RWPE2 (cell line): ENCODE results near the gene SAMD14.

ENCODE experiments used
- ATAC-seq: fragments of 200-7000 bp; cut with Tn5 transposase; 3 replicates; pipeline ENCODE4 v1.9.1; 2021; ENCODE audit warnings: low read depth
- DNase-seq: peaks from one replicate; pipeline ENCODE4 v3.0.0-alpha.2; 2020; ENCODE audit warnings: low spot score
- H3K27ac ChIP-seq: fragments of 450-650 bp; 2 replicates; pipeline ENCODE4 v1.5.1; 2017; ENCODE audit warnings: mild to moderate bottlenecking; ENCODE audit not compliant: poor library complexity, severe bottlenecking
- H3K27me3 ChIP-seq: fragments of 250-450 bp; sonication (Bioruptor Pico); 2 replicates; pipeline ENCODE4 v1.5.1; 2021; ENCODE audit warnings: mild to moderate bottlenecking, moderate library complexity; ENCODE audit not compliant: insufficient read depth, poor library complexity, severe bottlenecking
- H3K36me3 ChIP-seq: fragments of 250-450 bp; sonication (Bioruptor Pico); 2 replicates; pipeline ENCODE4 v1.5.1; 2020; ENCODE audit warnings: low read depth, mild to moderate bottlenecking, moderate library complexity
- H3K4me1 ChIP-seq: fragments of 250-450 bp; sonication (Bioruptor Pico); 2 replicates; pipeline ENCODE4 v1.5.1; 2021; ENCODE audit warnings: mild to moderate bottlenecking, moderate library complexity; ENCODE audit not compliant: insufficient read depth, poor library complexity, severe bottlenecking
- H3K4me3 ChIP-seq: fragments of 250-450 bp; sonication (Bioruptor Pico); 2 replicates; pipeline ENCODE4 v1.5.1; 2021; ENCODE audit warnings: mild to moderate bottlenecking, moderate library complexity; ENCODE audit not compliant: severe bottlenecking
- H3K9me3 ChIP-seq: fragments of 250-450 bp; sonication (Bioruptor Pico); 2 replicates; pipeline ENCODE4 v1.5.1; 2021; ENCODE audit warnings: mild to moderate bottlenecking, moderate library complexity; ENCODE audit not compliant: severe bottlenecking
- CTCF ChIP-seq: fragments of 450-650 bp; IDR thresholded peaks from one replicate; pipeline ENCODE4 v1.5.1; 2017; ENCODE audit warnings: mild to moderate bottlenecking, moderate library complexity; ENCODE audit not compliant: poor library complexity, severe bottlenecking

Gene SAMD14

GRCh38 chr17:50075446-50076032 is 54.4 kb downstream of the SAMD14 start:
- H3K9me3 ChIP-seq = no peaks in the 10 kb centered on the region
- H3K27ac ChIP-seq = no peak overlapping the region
- no peak for TF ChIP-seq CTCF
- peaks cover 100% of the 10 kb centered on the region for H3K36me3 ChIP-seq
- H3K27me3 ChIP-seq = no peaks in the 10 kb centered on the region
- no peak for DNase-seq
- no peak for ATAC-seq
- no peaks in the 10 kb centered on the region for H3K4me1 ChIP-seq
- no peak overlapping the region for H3K4me3 ChIP-seq

GRCh38 chr17:50074227-50074626 is 55.7 kb downstream of the SAMD14 start:
- H3K36me3 ChIP-seq = peaks cover 100% of the 10 kb centered on the region
- H3K4me3 ChIP-seq = no peak overlapping the region
- no peaks in the 10 kb centered on the region for H3K4me1 ChIP-seq
- no peaks in the 10 kb centered on the region for H3K9me3 ChIP-seq
- H3K27me3 ChIP-seq = no peaks in the 10 kb centered on the region
- DNase-seq (no peak), ATAC-seq (no peak)
- no peak for TF ChIP-seq CTCF
- peak overlapping the region; percentile 100 for H3K27ac ChIP-seq

DNA sequence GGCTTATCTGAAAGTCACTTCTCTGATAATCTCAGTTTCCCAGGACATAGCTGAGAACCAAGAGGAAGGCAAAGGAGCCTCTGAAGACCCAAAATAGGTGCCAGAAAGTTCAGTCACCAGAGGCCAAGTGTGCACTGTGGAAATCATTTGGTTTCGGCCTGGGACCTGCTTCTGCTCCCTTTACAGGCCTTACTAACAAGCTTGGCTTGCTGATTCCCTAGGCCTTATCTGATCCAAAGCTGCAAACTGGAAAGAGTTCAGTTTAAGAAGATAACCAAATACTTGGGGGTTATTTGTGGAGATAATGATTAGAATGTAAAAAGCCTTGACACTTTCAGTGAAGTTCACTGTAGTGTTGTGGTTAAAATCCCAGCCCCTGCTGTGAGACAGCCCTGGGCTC is 57.0 kb downstream of the SAMD14 start:
- no peaks in the 10 kb centered on the region for H3K9me3 ChIP-seq
- no peaks in the 10 kb centered on the region for H3K27me3 ChIP-seq
- peaks cover 100% of the 10 kb centered on the region for H3K36me3 ChIP-seq
- TF ChIP-seq CTCF = no peak
- H3K4me3 ChIP-seq = no peak overlapping the region
- DNase-seq (no peak), ATAC-seq (no peak)
- peak overlapping the region; percentile 100 for H3K27ac ChIP-seq
- H3K4me1 ChIP-seq = no peaks in the 10 kb centered on the region

- 0 out of 3 replicates have a peak, but pooled peaks have one; percentile 4 for ATAC-seq
- H3K27ac ChIP-seq = peak overlapping the region; percentile 100
- no peaks in the 10 kb centered on the region for H3K4me1 ChIP-seq
- no peak for DNase-seq
- H3K27me3 ChIP-seq = no peaks in the 10 kb centered on the region
- no peak for TF ChIP-seq CTCF
- no peak overlapping the region for H3K4me3 ChIP-seq
- H3K9me3 ChIP-seq = no peaks in the 10 kb centered on the region
- peaks cover 100% of the 10 kb centered on the region for H3K36me3 ChIP-seq
Observed at GRCh38 chr17:50072130-50072529, 57.8 kb downstream of the SAMD14 start.

DNA sequence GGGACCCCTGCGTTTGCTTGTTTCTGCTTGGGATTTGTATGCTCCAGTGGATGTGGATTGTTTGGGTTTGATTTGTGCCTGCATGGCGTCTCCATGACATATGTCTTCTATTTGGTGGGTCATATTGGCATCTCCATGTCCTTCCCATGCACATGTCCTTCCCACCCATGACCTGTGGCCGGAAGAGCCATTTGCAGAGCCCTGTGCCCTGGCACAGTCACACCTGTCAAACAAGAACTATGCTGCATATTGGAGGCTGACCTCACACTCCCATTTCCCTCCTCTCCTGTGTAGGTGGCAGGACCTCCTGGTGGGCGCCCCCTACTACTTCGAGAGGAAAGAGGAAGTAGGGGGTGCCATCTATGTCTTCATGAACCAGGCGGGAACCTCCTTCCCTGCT is 58.3 kb downstream of the SAMD14 start:
- ATAC-seq = no peak

More for the DNA sequence above, 58.3 kb downstream of the SAMD14 start:
- H3K9me3 ChIP-seq = no peaks in the 10 kb centered on the region
- H3K4me3 ChIP-seq = no peak overlapping the region
- no peak for DNase-seq
- peak overlapping the region; percentile 100 for H3K27ac ChIP-seq
- no peaks in the 10 kb centered on the region for H3K27me3 ChIP-seq
- no peak for TF ChIP-seq CTCF
- H3K36me3 ChIP-seq = peaks cover 100% of the 10 kb centered on the region
- H3K4me1 ChIP-seq = no peaks in the 10 kb centered on the region
